OCI-LY1 (cell line): Measurements from ENCODE around the gene ARHGEF11.

Experiments used
- H2AFZ ChIP-seq: fragments of 200-600 bp; sonication (generic), shearing (Covaris generic); 2 replicates; pipeline ENCODE4 v1.6.0; 2014; ENCODE audit warnings: antibody characterized with exemption, mild to moderate bottlenecking, low read length
- H3F3A ChIP-seq: fragments of 200-600 bp; sonication (generic), shearing (Covaris generic); 2 replicates; pipeline ENCODE4 v1.6.0; 2014; ENCODE audit warnings: mild to moderate bottlenecking, antibody characterized with exemption, low read length, moderate library complexity; ENCODE audit not compliant: insufficient read depth
- H3K27ac ChIP-seq: fragments of 200-600 bp; sonication (generic); 2 replicates; pipeline ENCODE4 v1.5.1; 2014; ENCODE audit warnings: low read length, mixed run types, mild to moderate bottlenecking, low read depth; ENCODE audit not compliant: poor library complexity, severe bottlenecking
- H3K27me3 ChIP-seq: fragments of 200-600 bp; sonication (generic); 2 replicates; pipeline ENCODE4 v1.6.0; 2014; ENCODE audit warnings: antibody characterized with exemption, mild to moderate bottlenecking, low read length, moderate library complexity; ENCODE audit not compliant: insufficient read depth
- H3K36me3 ChIP-seq: fragments of 200-600 bp; sonication (generic); 2 replicates; pipeline ENCODE4 v1.6.1; 2014; ENCODE audit warnings: mild to moderate bottlenecking, antibody characterized with exemption, low read length, moderate library complexity, mixed read lengths; ENCODE audit not compliant: insufficient read depth
- H3K4me1 ChIP-seq: fragments of 200-600 bp; sonication (generic); 2 replicates; pipeline ENCODE4 v1.5.1; 2014; ENCODE audit warnings: mild to moderate bottlenecking, low read length, moderate library complexity; ENCODE audit not compliant: insufficient read depth, severe bottlenecking
- H3K4me2 ChIP-seq: fragments of 200-600 bp; sonication (generic), shearing (Covaris generic); 2 replicates; pipeline ENCODE4 v1.6.1; 2014; ENCODE audit warnings: low read length
- H3K4me3 ChIP-seq: fragments of 200-600 bp; sonication (generic); 2 replicates; pipeline ENCODE4 v1.5.1; 2014; ENCODE audit warnings: low read length, low read depth, mild to moderate bottlenecking, mixed read lengths; ENCODE audit not compliant: poor library complexity, severe bottlenecking
- H3K79me2 ChIP-seq: fragments of 200-600 bp; shearing (Covaris generic); 2 replicates; pipeline ENCODE4 v1.6.1; 2016; ENCODE audit warnings: mixed run types, low read length, mixed read lengths; ENCODE audit not compliant: insufficient read depth
- H3K9ac ChIP-seq: fragments of 200-600 bp; sonication (generic), shearing (Covaris generic); 2 replicates; pipeline ENCODE4 v1.6.1; 2014; ENCODE audit warnings: mild to moderate bottlenecking, low read length, mixed read lengths
- H3K9me2 ChIP-seq: fragments of 200-600 bp; sonication (generic), shearing (Covaris generic); 2 replicates; pipeline ENCODE4 v1.6.1; 2014; ENCODE audit warnings: low read depth, mild to moderate bottlenecking, low read length, mixed read lengths
- H3K9me3 ChIP-seq: fragments of 200-600 bp; shearing (Covaris generic); 2 replicates; pipeline ENCODE4 v1.6.1; 2014; ENCODE audit warnings: low read length, mixed read lengths
- H4K20me1 ChIP-seq: fragments of 200-600 bp; sonication (generic), shearing (Covaris generic); 2 replicates; pipeline ENCODE4 v1.6.0; 2016; ENCODE audit warnings: mild to moderate bottlenecking, low read length; ENCODE audit not compliant: insufficient read depth
- EZH2 ChIP-seq: fragments of 200-600 bp; sonication (generic), shearing (Covaris generic); IDR thresholded peaks from 2 replicates; pipeline ENCODE4 v1.8.0; 2017; ENCODE audit warnings: borderline replicate concordance, mixed run types, mild to moderate bottlenecking, antibody characterized with exemption, low read length, moderate library complexity, mixed read lengths
- TF ChIP-seq, protein P1 (sequence below): fragments of 200-600 bp; sonication (generic), shearing (Covaris generic); IDR thresholded peaks from 2 replicates; pipeline ENCODE4 v1.5.1; 2017; ENCODE audit warnings: mild to moderate bottlenecking, antibody characterized with exemption, low read length, moderate library complexity, mixed read lengths

Gene ARHGEF11

DNA sequence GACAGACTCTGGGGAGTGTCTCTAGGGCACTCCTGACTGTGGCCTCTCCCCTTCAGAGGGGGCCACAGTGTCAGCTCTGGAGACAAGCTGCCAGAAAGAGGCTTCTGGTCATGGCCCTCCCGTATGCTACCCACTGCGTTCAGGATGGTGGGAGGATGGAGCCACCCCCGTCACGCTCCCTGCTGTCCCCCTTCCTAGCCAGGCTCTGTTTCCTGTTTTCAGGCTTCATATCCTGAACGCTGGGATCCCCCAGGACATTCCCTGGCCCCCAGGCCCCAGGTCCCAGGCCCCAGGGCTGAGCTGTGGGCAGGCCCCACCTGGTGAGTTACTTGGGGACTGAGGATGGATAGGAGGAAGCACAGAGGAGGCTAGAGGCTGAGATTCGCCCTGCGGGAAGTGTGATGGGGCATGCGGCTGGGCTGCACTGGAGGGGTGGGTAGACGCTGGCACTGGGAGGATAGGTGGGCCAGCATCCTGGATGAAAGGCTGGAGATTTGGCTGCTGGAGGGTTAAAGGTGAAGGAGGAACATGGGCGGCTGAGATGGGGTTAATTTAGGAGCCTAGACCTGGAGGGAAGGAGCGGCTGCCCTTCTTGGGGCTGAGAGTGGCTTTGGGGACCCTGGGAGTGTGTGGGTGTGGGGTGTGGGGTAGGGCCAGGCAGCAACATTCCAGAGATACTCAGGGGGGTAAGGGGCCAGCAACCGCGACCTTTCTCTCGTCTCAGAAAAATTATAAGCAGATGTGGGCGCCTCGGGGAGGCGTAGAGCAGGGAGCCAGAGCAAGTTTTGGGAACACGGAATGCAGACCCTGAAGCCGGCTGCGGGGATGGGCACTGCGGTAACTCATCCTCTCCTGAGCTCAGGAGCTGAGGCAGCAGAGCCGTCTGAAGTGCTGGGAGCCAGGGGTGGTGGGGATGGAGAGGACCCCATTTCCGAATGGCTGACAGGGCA lies 143.3 kb downstream of the ARHGEF11 start:
- Histone ChIP-seq H3K4me2 (no peak overlapping the region), H3K9ac (no peak overlapping the region)
- TF ChIP-seq EZH2 = no peak

DNA sequence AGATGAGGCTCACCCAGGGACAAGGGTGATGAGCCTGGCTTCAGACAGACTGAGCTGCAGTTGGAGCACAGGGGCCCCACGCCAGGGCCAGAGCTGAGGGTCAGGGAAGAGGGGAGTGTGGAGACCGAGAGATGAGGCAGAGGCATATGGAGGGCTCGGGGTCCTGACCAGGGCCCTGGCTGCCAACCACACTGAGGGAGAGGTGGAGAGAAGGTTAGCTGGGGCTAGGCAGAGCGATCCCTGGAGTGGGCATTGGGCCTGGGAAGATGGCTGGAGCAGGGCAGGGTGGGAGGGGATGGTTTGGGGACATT lies 144.0 kb downstream of the ARHGEF11 start:
- Histone ChIP-seq H3K4me1 (no peaks in the 10 kb centered on the region), H3K79me2 (no peaks in the 10 kb centered on the region), H2AFZ (no peak overlapping the region), H3K9me3 (no peaks in the 10 kb centered on the region), H3K27me3 (0 out of 2 replicates have a peak, but pooled peaks cover 4% of the 10 kb centered on the region), H3K27ac (no peak overlapping the region), H4K20me1 (no peaks in the 10 kb centered on the region), H3K4me3 (no peak overlapping the region), H3K4me2 (no peak overlapping the region), H3F3A (no peaks in the 10 kb centered on the region), H3K36me3 (no peaks in the 10 kb centered on the region), H3K9ac (no peak overlapping the region), H3K9me2 (no peaks in the 10 kb centered on the region)
- TF ChIP-seq, protein P1, sequence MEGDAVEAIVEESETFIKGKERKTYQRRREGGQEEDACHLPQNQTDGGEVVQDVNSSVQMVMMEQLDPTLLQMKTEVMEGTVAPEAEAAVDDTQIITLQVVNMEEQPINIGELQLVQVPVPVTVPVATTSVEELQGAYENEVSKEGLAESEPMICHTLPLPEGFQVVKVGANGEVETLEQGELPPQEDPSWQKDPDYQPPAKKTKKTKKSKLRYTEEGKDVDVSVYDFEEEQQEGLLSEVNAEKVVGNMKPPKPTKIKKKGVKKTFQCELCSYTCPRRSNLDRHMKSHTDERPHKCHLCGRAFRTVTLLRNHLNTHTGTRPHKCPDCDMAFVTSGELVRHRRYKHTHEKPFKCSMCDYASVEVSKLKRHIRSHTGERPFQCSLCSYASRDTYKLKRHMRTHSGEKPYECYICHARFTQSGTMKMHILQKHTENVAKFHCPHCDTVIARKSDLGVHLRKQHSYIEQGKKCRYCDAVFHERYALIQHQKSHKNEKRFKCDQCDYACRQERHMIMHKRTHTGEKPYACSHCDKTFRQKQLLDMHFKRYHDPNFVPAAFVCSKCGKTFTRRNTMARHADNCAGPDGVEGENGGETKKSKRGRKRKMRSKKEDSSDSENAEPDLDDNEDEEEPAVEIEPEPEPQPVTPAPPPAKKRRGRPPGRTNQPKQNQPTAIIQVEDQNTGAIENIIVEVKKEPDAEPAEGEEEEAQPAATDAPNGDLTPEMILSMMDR = no peak
- TF ChIP-seq EZH2 = no peak

More for the DNA sequence above, 143.3 kb downstream of the ARHGEF11 start:
- H2AFZ ChIP-seq = no peak overlapping the region
- no peak overlapping the region for H3K4me3 ChIP-seq
- 0 out of 2 replicates have a peak, but pooled peaks cover 4% of the 10 kb centered on the region for H3K27me3 ChIP-seq
- no peaks in the 10 kb centered on the region for H3K9me3 ChIP-seq
- H3K79me2 ChIP-seq = no peaks in the 10 kb centered on the region
- no peaks in the 10 kb centered on the region for H4K20me1 ChIP-seq
- no peak overlapping the region for H3K27ac ChIP-seq
- no peaks in the 10 kb centered on the region for H3F3A ChIP-seq
- no peaks in the 10 kb centered on the region for H3K9me2 ChIP-seq
- H3K4me1 ChIP-seq = no peaks in the 10 kb centered on the region
- no peaks in the 10 kb centered on the region for H3K36me3 ChIP-seq

DNA sequence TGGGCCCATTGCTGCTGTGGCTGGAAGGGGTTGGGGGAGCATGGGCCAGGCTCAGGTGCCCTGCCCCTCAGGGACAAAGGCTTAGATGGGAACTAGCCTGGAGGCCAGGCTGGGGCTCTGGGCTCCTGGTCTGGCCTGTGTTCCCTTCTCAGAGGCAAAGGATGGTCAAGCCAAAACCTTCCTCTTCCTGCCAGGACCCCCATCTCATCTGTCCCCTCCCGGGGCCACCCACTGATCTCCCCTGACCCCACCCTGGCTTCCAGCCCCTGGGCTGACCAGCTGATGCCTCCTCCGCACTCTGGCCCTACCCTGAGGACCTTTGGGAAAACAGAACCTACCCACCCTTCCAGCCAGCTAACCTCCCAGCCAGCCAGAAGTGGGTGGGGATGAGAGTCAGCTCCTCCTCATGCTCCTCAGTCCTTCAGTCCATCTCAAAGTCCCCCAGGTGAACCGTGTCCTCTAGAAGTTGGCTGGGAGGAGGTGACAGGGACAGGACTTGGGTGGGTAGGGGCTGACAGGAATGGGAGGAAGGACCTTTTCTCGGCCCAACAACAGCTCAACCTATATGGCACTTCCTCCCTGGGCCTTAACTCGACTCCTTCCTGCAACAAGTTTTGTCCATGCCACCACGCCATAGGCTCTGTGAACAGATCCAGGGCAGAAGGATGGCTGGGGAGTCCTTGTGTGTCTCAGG lies 144.5 kb downstream of the ARHGEF11 start:
- H3K4me2 ChIP-seq = no peak overlapping the region
- no peaks in the 10 kb centered on the region for H3K36me3 ChIP-seq
- no peaks in the 10 kb centered on the region for H3K9me3 ChIP-seq
- TF ChIP-seq, protein P1 = no peak
- TF ChIP-seq EZH2 = no peak
- no peaks in the 10 kb centered on the region for H3K79me2 ChIP-seq
- H3K4me1 ChIP-seq = no peaks in the 10 kb centered on the region
- H3K4me3 ChIP-seq = no peak overlapping the region
- H3K9ac ChIP-seq = no peak overlapping the region
- no peaks in the 10 kb centered on the region for H3K9me2 ChIP-seq
- no peak overlapping the region for H3K27ac ChIP-seq
- no peaks in the 10 kb centered on the region for H4K20me1 ChIP-seq
- no peak overlapping the region for H2AFZ ChIP-seq
- H3F3A ChIP-seq = no peaks in the 10 kb centered on the region
- peaks cover 4% of the 10 kb centered on the region; the same call in 1 of the 2 replicates for H3K27me3 ChIP-seq
